ENCODE data around the gene SLC22A5.
"Not testable (repeated sequence)": the region's sequence is repeated elsewhere in the genome, so short reads cannot be mapped to it uniquely, and the experiment has no call there.

The SLC22A5 gene

GRCh38 chr5:132429463-132430440 lies 60.2 kb downstream of the SLC22A5 start:
- DNase-seq: no peak

- no peak for DNase-seq
Measured at GRCh38 chr5:132430746-132431145, 61.2 kb downstream of the SLC22A5 start.

GRCh38 chr5:132431632-132432031 lies 62.1 kb downstream of the SLC22A5 start:
- DNase-seq: no peak

DNA sequence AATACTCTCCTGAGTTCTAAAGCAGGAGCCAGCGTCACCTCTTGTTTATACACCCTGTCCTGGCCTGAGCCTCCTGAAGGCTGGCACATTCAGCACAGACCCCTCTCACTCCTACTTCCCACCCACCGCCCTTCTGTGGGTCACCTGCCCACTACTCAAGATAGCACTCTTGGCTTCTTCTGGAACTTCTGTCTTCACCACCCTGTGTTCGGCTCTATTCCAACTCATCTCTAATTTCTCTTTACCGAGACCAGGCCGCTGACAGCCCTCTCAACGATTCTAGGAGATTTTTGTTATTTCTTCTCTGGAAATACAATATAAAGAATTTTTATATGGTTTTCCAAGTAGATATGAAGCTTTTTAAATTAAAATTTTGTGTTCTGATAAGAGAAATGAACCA lies 63.6 kb downstream of the SLC22A5 start:
- DNase-seq: no peak

DNA sequence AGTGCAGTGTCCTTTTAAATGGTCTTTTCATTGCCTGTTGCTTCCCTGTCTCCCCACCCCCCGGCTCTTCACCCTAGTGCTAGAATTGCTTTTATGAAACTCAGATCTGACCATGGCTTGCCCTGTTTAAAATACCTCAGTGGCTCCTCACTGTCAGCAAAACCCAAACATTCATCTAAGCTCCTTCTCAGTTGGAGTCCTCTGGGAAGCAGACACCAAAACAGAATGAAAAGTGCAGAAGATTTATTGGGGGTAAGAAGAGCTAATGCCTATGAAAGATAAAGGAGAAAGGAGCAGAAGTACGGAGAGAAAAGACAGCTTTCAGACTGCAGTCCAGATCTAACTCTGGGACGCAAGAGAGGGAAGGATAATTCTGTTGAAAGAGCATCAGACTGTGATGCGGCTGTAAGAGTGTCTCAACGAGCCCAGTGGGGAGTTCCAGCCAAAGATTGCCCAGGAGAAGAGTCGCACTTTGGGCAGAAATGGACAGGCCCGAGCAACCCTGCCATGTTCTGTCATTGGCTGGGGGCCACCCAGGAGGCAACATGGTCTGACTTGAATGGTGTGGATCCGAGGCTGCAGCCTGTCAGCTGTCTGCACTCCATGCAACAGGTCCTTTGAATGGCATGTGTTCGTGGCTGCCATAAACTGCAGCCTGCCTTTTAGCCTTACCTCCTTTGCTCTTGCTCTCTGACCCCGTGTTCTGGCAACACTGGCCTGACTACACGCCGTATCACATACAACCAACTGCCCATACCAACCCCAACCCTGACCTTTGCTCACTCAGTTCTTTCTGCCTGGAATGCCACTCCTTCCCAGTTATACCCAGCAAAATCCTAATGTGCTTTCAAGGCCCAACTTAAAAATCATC lies 65.1 kb downstream of the SLC22A5 start:
- DNase-seq: no peak

DNA sequence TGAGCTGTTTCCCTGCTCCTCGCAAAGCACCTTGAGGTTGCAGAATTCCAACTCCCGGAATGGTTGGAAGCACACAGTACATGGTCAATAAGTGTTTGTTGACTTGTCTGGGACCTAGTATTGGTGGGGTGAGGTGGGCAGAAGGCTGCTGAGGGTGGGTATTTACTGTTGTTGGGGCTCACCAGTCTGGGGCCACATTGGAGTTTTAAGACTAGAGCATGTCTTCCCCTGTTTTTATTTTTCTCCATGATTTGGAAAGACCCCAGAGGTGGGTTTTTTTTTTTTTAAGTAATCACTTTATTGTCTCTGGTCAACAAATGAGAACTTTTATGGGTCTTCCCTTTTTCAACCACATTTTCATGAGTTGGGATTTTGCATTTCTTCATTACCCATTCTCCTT lies 65.9 kb downstream of the SLC22A5 start:
- no peak for DNase-seq

DNA sequence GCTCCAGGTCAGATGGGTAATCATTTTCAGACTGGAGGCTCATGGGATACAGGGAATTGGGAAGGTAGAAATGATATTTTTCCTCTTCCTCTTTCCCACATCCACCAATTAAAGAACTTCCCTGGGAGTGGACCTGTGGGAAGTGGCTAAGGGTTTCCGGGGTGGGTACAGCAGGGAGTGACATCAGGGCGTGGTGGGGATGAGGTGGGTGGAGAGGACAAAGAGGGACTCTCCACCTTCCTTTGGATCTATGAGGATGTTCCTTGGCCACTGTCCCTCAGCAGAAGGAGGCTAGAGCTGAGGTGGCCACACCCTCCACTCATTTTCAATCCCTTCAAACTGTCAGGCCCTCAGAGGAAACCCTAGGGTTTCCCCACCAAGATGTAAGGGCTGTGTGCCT lies 66.4 kb downstream of the SLC22A5 start:
- no peak for DNase-seq

DNA sequence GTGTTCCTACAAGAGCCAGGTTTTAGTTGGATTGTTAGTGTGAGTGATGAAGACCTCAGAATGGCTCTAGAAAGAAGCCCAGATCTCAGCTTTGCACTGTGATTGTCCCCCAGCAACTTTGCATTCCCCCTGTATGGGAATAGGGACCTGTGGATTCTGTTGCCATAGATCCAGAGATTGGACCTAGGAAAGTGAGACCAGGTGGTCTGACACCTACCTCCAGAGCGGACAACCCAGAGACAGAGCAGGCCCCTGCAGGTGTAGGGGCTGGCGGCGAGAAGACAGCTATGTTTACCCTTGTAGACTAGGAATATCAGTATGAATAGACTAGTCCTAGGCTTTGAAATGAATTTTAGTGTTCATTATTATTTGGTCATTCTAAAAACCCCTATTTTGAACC lies 67.4 kb downstream of the SLC22A5 start:
- DNase-seq: no peak

GRCh38 chr5:132437604-132438266 lies 68.2 kb downstream of the SLC22A5 start:
- no peak for DNase-seq

DNA sequence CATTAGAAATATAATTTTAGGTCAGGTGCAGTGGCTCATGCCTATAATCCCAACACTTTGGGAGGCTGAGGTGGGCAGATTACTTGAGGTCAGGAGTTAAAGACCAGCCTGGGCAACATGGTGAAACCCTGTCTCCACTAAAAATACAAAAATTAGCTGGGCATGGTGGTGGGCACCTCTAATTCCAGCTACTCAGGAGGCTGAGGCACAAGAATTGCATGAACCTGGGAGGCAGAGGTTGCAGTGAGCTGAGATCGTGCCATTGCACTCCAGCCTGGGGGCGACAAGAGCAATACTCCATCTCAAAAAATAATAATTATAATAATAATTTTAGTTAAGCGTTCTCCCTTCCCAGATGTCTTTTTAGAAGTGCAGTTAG lies 68.7 kb downstream of the SLC22A5 start:
- not testable (repeated sequence) for DNase-seq

- DNase-seq: no peak
Measured at GRCh38 chr5:132438917-132439316, 69.4 kb downstream of the SLC22A5 start.

- no peak for DNase-seq
Measured at GRCh38 chr5:132439521-132440089, 70.1 kb downstream of the SLC22A5 start.

DNA sequence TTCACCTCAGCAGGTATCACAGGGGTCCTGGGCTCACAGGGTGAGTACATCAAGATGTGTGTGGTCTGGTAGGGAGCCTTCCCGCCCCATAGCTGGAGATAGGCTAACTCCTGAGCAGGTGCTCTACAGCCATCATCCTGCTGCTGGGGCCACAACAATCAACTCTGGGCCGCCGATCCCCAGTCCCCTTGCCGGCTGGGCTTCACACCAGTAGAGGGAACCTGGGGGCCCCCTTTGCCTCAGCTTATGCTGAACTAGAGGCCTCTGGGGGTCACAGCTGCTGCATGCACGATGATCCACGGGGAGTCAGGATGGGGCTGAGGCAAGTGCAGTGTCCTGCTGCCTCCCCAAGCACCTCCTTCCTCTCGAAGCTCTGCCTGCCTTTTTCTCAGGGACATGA lies 74.6 kb downstream of the SLC22A5 start:
- DNase-seq: no peak

All from NCI-H510A treated with DMSO at 0.1 percent for 48 hours (cell line).